GM23338 (cell line): Measurements from ENCODE around the gene SETBP1. TPM values are rescaled to one million over a fixed set of nuclear protein-coding genes. Genes with fewer than 3 reads are reported as not detected.

Experiments used
- ATAC-seq: fragments of 200-7000 bp; cut with Tn5 transposase; 3 replicates; pipeline ENCODE4 v1.9.1; 2020
- DNase-seq: peaks from one replicate; pipeline ENCODE4 v3.0.0-alpha.2; 2015; ENCODE audit warnings: low spot score
- H2AFZ ChIP-seq: fragments of 200-600 bp; sonication (generic); 2 replicates; pipeline ENCODE4 v1.8.0; 2016; ENCODE audit warnings: antibody characterized with exemption, mild to moderate bottlenecking, moderate library complexity
- H3F3A ChIP-seq: fragments of 200-600 bp; sonication (generic); replicated peaks from 2 replicates; pipeline ENCODE4 v1.8.0; 2017; ENCODE audit warnings: antibody characterized with exemption, mixed run types, low read depth
- H3K27ac ChIP-seq: fragments of 200-600 bp; sonication (generic); 2 replicates; pipeline ENCODE4 v1.6.1; 2016; ENCODE audit warnings: low read depth
- H3K27me3 ChIP-seq: fragments of 200-600 bp; sonication (generic); 2 replicates; pipeline ENCODE4 v1.8.0; 2016; ENCODE audit warnings: mild to moderate bottlenecking, mixed run types, moderate library complexity; ENCODE audit not compliant: insufficient read depth
- H3K36me3 ChIP-seq: fragments of 200-600 bp; sonication (generic); 2 replicates; pipeline ENCODE4 v1.8.0; 2016; ENCODE audit warnings: mild to moderate bottlenecking; ENCODE audit not compliant: insufficient read depth
- H3K4me1 ChIP-seq: fragments of 200-600 bp; sonication (generic); 2 replicates; pipeline ENCODE4 v1.8.0; 2016; ENCODE audit warnings: mild to moderate bottlenecking, moderate library complexity; ENCODE audit not compliant: insufficient read depth
- H3K4me2 ChIP-seq: fragments of 200-600 bp; sonication (generic); 2 replicates; pipeline ENCODE4 v1.7.1; 2017; ENCODE audit warnings: mixed run types
- H3K4me3 ChIP-seq: fragments of 200-600 bp; sonication (generic); 2 replicates; pipeline ENCODE4 v1.6.1; 2016; ENCODE audit warnings: mixed run types
- H3K79me2 ChIP-seq: fragments of 200-600 bp; sonication (generic); replicated peaks from 2 replicates; pipeline ENCODE4 v1.8.0; 2017; ENCODE audit warnings: mild to moderate bottlenecking; ENCODE audit not compliant: insufficient read depth
- H3K9me2 ChIP-seq: fragments of 200-600 bp; sonication (generic); 2 replicates; pipeline ENCODE4 v1.8.0; 2017; ENCODE audit not compliant: insufficient read depth
- H4K20me1 ChIP-seq: fragments of 200-600 bp; sonication (generic); replicated peaks from 2 replicates; pipeline ENCODE4 v1.8.0; 2017; ENCODE audit warnings: mild to moderate bottlenecking; ENCODE audit not compliant: insufficient read depth
- H3K27ac Mint-ChIP-seq: 2 replicates; pipeline ENCODE4 v1.8.0; 2020; ENCODE audit warnings: inconsistent platforms, mild to moderate bottlenecking, moderate library complexity, mixed read lengths
- H3K27me3 Mint-ChIP-seq: 3 replicates; pipeline ENCODE4 v1.8.0; 2022; ENCODE audit warnings: low read depth, mild to moderate bottlenecking, moderate library complexity, mixed read lengths, inconsistent platforms; ENCODE audit not compliant: insufficient read depth, poor library complexity
- H3K36me3 Mint-ChIP-seq: 3 replicates; pipeline ENCODE4 v1.8.0; 2021; ENCODE audit warnings: low read depth, mild to moderate bottlenecking, inconsistent platforms, moderate library complexity, mixed read lengths
- H3K4me1 Mint-ChIP-seq: 3 replicates; pipeline ENCODE4 v1.8.0; 2020; ENCODE audit warnings: mild to moderate bottlenecking, inconsistent platforms, mixed read lengths
- H3K4me3 Mint-ChIP-seq: 3 replicates; pipeline ENCODE4 v1.8.0; 2021; ENCODE audit warnings: moderate library complexity, mild to moderate bottlenecking, inconsistent platforms, mixed read lengths
- H3K9me3 Mint-ChIP-seq: 3 replicates; pipeline ENCODE4 v1.8.0; 2020; ENCODE audit warnings: moderate library complexity, mild to moderate bottlenecking, inconsistent platforms, mixed read lengths
- CREB1 ChIP-seq: fragments of 250-450 bp; sonication (Bioruptor Pico); IDR thresholded peaks from 2 replicates; pipeline ENCODE4 v1.5.0; 2020; ENCODE audit warnings: low read depth, mild to moderate bottlenecking, moderate library complexity
- NANOG ChIP-seq: IDR thresholded peaks from 2 replicates; pipeline ENCODE4 v1.6.1; 2016; ENCODE audit warnings: antibody characterized with exemption, borderline replicate concordance
- POLR2AphosphoS5 ChIP-seq: IDR thresholded peaks from 2 replicates; pipeline ENCODE4 v1.6.1; 2016; ENCODE audit warnings: antibody characterized with exemption, low read depth
- ZNF114 ChIP-seq: fragments of 250-450 bp; sonication (Bioruptor Pico); IDR thresholded peaks from 2 replicates; pipeline ENCODE4 v1.5.0; 2020; ENCODE audit warnings: mild to moderate bottlenecking, moderate library complexity
- ZNF462 ChIP-seq: fragments of 250-450 bp; sonication (Bioruptor Pico); IDR thresholded peaks from 2 replicates; pipeline ENCODE4 v1.5.0; 2020; ENCODE audit warnings: mild to moderate bottlenecking, moderate library complexity
- polyA plus RNA-seq: library from polyadenylated mRNA; unstranded; fragments of >200 nt; fragmentation: Nextera tagmentation; extraction: Ambion mirVana; gene quantifications from 2 replicates; pipeline ENCODE4 v1.2.1, GENCODE V29; 2016
- total RNA-seq: library from RNA; depleted of rRNA; stranded (reverse); fragments of >200 nt; shearing (Covaris generic); gene quantifications from 2 replicates; pipeline ENCODE4 v1.2.3, GENCODE V29; 2014
- TF ChIP-seq, protein P1 (sequence below): IDR thresholded peaks from one replicate; pipeline ENCODE4 v1.6.1; 2018; ENCODE audit warnings: antibody characterized with exemption; ENCODE audit not compliant: unreplicated experiment
- TF ChIP-seq, protein P2 (sequence below): IDR thresholded peaks from 2 replicates; pipeline ENCODE4 v1.6.1; 2016; ENCODE audit warnings: antibody characterized with exemption

SETBP1 gene
- total and polyA plus RNA-seq, 2 experiments from 2014 or later = 1.6 to 5.5 TPM

GRCh38 chr18:45104049-45104395 lies 423.3 kb downstream of the SETBP1 start (continued):
- TF ChIP-seq ZNF462 (CRISPR knock-in tag) = no peak
- TF ChIP-seq, protein P1, sequence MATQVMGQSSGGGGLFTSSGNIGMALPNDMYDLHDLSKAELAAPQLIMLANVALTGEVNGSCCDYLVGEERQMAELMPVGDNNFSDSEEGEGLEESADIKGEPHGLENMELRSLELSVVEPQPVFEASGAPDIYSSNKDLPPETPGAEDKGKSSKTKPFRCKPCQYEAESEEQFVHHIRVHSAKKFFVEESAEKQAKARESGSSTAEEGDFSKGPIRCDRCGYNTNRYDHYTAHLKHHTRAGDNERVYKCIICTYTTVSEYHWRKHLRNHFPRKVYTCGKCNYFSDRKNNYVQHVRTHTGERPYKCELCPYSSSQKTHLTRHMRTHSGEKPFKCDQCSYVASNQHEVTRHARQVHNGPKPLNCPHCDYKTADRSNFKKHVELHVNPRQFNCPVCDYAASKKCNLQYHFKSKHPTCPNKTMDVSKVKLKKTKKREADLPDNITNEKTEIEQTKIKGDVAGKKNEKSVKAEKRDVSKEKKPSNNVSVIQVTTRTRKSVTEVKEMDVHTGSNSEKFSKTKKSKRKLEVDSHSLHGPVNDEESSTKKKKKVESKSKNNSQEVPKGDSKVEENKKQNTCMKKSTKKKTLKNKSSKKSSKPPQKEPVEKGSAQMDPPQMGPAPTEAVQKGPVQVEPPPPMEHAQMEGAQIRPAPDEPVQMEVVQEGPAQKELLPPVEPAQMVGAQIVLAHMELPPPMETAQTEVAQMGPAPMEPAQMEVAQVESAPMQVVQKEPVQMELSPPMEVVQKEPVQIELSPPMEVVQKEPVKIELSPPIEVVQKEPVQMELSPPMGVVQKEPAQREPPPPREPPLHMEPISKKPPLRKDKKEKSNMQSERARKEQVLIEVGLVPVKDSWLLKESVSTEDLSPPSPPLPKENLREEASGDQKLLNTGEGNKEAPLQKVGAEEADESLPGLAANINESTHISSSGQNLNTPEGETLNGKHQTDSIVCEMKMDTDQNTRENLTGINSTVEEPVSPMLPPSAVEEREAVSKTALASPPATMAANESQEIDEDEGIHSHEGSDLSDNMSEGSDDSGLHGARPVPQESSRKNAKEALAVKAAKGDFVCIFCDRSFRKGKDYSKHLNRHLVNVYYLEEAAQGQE = no peak

GRCh38 chr18:45106331-45106774 lies 425.7 kb downstream of the SETBP1 start:
- ATAC-seq = no peak
- H3K36me3 ChIP-seq = no peaks in the 10 kb centered on the region
- no peaks in the 10 kb centered on the region for H3K27me3 ChIP-seq
- H3K9me2 ChIP-seq = peaks cover 12% of the 10 kb centered on the region
- no peaks in the 10 kb centered on the region for H4K20me1 ChIP-seq
- Mint-ChIP-seq H3K4me1 (peaks cover 18% of the 10 kb centered on the region), H3K4me3 (no peak overlapping the region), H3K27me3 (peaks cover 1% of the 10 kb centered on the region), H3K9me3 (no peaks in the 10 kb centered on the region), H3K27ac (no peak overlapping the region), H3K36me3 (no peaks in the 10 kb centered on the region)
- H3K4me1 ChIP-seq = no peaks in the 10 kb centered on the region
- H3K4me3 ChIP-seq = no peak overlapping the region
- H3K79me2 ChIP-seq = no peaks in the 10 kb centered on the region
- H2AFZ ChIP-seq = no peak overlapping the region
- no peak overlapping the region for H3K27ac ChIP-seq
- no peak overlapping the region for H3K4me2 ChIP-seq
- no peak for TF ChIP-seq NANOG
- no peak for TF ChIP-seq ZNF114 (CRISPR knock-in tag)
- no peak for TF ChIP-seq CREB1 (CRISPR knock-in tag)
- TF ChIP-seq POLR2AphosphoS5 = no peak
- TF ChIP-seq, protein P2, sequence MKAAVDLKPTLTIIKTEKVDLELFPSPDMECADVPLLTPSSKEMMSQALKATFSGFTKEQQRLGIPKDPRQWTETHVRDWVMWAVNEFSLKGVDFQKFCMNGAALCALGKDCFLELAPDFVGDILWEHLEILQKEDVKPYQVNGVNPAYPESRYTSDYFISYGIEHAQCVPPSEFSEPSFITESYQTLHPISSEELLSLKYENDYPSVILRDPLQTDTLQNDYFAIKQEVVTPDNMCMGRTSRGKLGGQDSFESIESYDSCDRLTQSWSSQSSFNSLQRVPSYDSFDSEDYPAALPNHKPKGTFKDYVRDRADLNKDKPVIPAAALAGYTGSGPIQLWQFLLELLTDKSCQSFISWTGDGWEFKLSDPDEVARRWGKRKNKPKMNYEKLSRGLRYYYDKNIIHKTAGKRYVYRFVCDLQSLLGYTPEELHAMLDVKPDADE = no peak
- no peak for DNase-seq
- no peaks in the 10 kb centered on the region for H3F3A ChIP-seq
